Measurements from ENCODE around the gene RNF175.

RNF175 gene

DNA sequence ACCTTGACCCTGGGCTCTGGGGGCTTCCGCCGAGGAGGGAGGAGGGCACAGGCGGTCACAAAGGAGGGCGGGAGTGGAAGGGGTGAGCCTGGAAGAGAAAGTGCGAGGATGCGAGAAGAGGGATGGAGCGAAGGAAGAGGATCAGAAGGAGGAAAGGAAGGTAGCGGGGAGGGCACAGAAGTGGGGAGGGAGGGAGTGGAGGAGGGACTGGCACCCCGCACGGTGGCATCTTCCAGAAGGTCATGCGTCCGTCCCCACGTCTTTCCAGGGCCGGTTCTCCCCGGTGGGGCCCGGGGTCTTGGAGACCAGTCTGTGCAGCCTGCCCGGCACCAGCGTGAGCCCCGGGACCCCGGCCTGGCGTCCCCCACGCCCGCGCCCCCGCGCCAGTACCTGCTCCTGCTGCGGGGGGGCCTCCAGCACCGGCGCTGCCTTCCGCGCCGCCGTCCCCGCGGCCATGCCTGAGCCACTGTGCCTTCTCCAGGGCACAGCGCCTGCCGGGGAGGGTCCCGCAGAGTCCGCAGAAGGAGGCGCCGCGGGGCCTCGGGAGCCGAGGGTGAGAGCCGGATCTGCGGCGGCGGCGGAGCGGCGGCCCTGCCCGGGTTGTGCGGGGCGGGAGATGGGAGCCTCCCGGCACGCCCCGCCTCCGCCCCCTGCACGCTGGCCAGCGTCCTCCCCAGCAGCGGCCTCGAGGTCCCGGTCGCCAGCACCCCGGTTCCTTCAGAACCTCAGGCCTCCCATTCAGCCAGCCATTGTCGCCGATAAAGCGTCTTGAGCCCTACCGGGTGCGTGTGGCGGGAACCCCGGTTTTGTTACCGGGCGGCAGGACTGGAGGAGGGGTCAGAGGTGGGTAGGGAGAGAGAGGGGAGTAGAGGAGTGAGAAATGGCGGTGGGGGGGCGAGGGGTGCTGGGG, at the start of gene RNF175:
Gene RNF175 (minus strand): TSS at position 618 of the 910 bp plus-strand sequence. CDS start 162 bp downstream, at position 456.
- DNase-seq = no peak

DNA sequence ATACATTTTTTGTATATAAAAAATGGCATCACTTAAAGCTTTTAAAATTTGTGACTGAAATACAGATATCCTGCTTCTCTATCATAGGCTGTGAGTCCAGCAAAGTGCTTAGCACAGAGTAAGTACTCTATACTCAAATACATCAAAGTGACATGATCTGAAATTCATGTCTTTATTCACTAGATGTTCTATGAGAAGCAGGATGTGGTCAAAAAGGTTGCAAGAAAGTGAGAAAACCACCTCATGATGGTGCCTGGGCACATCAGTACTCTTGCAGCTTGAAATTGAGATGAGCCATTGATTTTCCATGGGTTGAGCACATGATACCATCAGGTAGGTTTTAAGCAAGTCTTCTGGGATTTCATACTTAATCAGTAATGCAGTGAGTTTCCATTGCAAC, 49.5 kb upstream of the RNF175 start:
- no peak for DNase-seq

DNA sequence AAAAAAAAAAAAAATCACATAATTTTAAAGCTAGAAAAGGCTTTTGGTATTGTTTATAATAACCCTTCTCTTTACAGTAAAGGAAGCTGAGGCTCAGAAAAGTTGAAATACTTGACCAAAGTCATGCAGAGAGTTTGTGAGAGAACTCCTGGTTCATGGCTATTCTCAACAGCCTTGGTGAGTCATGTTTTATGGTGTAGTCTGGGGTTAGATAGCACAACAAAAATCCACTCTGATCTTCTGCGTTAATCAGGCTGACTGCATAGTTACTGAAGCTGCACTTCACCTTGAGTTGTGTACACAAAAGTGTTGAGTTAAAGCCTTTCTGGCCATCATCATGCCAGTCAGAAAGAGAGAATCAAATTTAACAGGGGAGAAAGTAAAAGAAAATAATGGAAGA, 48.4 kb upstream of the RNF175 start:
- no peak for DNase-seq

DNA sequence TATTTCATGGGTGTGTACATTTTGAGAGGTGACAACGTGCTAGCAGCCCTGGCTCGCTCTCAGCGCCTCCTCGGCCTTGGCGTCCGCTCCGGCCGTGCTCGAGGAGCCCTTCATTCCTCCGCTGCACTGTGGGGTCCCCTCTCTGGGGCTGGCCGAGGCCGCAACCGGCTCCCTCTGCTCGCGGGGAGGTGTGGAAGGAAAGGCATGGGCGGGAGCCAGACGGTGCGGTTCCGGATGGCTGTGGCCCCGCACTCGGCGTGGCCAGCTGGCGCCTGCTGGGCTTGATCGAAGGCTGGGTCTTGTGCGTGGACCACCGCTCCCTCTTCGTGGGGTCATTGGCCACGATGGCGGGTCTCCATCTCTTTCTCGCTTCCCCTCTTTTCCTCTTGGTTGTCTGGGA, 46.2 kb upstream of the RNF175 start:
- DNase-seq = no peak

DNA sequence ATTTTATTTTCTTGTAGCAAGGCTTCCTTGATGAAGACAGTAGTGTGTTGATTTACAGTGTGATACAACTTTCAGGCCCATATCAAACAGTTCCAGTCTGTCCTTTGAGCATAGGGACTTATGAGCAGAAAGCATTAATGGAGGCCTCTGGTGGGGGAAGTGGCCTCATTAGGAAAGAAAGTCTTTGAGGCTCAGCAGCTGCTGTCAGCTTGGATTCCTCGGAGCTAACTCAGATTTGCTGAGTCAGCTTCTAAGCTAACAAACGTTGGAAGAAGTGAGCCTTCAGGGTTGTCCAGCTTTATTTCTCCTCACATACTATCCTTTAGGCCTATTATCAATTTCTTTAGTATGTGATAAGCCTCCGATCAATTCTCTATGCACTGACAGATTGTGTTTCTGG, 44.9 kb upstream of the RNF175 start:
- no peak for DNase-seq

DNA sequence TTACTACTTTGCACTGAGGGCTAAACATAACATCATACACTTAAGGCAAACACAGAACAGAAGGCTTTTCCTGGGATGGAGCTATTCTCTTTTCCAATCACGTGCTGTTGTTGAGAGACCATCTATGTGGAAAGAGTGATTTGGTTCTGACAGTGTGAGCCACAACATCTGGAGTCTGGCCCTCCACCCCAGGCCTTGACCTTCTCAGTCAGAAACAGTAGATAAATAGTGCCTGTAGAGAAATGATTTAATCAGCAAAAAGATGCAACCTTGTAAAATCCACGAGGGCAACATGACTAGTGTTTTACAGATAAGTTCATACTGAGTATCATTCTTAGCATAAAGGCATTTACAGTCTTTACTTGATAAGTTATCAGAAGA, 39.9 kb upstream of the RNF175 start:
- DNase-seq = no peak

DNA sequence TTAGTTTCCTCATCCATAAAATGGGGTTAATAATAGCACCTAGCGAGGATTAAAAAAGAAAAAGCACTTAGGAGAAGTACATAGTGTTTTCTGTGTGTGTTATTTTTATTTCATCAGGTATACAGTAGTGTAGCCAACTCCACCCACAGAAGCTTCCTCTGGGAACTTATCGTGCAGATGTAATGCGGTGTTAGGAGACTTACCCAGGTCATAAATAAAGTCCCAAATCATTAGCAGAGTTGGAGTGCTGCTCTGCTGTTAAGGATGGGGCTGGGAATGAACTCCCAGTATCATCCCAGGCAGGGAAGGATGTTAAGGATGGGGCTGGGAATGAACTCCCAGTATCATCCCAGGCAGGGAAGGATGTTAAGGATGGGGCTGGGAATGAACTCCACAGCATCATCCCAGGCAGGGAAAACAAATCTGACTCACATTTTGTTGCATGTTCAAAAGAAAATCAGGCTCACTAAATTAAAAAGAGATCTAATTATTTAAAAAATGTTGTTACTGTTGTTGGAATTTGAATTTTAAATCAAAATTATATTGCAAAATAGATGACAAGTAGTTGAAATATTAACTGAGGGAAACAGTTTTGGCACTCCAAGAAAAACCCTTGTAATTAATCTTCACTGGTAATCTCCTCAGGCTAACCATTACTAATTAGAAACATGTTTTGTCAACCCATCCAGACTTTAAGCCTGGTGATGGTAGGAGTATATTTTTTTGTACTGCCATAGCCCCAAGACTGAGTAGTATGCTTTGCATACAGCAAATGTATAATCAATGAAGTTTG, 39.3 kb upstream of the RNF175 start:
- DNase-seq = no peak

DNA sequence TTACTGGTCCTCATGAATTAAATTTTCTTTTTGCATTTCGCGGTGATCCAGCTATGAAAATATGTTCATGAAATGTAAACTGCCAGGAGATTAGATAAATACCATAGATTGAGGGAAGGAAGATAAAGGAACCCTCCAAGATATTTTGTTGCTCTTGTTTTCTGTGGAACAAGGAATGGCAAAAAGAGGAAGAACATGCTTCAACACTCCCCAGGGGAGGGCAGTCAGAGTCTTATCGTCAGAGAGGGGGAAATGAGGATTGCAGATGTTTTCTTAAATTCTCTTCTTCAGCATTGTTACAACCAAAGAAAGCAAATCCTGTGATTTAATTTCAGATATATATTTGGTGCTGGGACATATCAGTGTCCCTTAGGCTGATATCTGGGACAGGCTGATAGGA, 38.6 kb upstream of the RNF175 start:
- DNase-seq = no peak

DNA sequence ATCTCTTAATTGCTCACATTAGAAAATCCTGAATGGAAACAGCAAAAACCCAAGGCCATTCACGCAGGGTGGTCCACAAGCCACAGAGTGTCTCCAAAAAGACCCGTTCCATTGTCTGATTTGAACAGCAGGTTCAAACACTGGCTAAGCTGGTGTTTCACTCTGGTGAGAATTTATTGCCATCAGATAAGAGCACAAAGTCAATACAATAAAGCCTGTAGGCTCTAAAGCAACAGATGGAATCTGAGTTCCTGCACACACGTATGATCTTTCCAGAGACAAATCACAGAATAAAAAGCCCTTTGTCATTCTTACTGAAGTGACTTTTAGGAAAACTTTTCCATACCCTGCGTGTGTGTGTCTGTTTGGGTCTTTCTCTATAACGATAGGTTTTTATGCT, 34.2 kb upstream of the RNF175 start:
- no peak for DNase-seq

DNA sequence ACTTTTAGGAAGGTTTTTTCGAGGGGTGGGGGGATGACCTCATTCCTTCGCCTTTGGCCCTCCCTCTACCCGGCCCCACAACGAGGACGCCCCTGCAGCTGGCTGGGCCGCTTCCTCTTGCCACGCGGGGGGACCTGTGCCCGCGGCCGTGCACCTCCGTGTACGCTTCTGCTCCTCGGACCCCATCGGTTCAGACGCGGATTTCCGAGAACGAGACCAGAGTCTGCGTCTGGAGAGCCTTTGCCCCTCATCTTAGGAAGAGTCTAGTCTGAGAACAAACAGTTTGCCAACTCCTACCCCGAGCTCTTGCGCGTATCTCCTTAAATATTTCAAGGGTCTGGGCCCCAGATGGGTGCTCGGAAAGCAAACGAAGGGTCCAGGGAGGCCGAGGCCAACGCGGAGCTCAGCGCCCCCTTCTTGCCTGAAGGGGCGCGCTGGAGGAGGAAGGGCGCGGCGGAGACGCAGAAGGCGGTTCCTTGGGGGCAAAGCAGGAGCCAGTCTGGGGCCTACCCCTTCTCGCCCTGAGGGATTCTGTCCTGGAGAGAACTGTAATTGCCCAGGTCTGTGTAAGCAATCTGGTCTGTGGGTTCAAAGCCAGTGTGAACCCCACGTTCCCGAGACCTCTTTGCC, 32.9 kb upstream of the RNF175 start:
- no peak for DNase-seq

DNA sequence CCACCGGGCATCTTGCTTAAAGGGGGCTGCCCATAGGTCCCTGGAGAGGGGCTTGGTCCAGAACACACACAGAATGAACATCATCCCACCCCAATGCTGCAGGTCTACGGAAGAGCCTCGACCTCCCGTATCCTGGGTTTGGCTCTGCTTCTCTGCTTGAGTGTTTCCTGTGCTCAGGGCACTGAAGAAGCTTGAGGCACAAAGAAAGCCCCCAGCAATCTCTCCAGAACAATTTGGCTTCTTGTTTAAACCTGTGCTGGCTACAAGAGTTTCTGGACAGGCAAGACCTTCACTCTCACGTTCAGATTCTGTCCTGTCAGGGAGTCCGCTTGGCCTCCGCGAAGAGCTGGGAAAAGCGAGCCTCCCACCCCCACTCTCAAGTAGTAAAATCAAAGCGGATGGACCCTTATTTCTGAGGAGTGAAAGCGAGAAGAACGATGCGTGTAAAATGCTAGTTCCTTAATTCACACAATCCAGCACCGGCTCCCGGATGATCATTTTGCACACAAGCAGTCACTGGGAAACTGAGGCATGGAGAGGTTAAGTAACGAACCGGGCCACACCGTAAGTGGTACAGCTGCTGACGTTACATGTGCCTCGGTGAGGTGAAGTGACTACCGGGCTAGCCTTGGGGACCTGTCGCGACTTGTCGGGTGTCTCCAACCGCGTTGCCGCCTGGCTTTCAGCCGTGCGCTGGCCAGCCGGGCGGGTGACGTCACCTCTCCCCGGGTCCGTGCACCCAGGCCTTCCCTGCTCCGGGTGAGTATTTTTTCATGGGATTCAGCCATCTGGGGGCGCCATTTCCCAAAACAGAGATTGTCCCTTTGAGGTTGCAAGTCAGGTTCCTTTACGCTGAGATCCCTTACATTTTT, 32.2 kb upstream of the RNF175 start:
- DNase-seq = peak; percentile 58

DNA sequence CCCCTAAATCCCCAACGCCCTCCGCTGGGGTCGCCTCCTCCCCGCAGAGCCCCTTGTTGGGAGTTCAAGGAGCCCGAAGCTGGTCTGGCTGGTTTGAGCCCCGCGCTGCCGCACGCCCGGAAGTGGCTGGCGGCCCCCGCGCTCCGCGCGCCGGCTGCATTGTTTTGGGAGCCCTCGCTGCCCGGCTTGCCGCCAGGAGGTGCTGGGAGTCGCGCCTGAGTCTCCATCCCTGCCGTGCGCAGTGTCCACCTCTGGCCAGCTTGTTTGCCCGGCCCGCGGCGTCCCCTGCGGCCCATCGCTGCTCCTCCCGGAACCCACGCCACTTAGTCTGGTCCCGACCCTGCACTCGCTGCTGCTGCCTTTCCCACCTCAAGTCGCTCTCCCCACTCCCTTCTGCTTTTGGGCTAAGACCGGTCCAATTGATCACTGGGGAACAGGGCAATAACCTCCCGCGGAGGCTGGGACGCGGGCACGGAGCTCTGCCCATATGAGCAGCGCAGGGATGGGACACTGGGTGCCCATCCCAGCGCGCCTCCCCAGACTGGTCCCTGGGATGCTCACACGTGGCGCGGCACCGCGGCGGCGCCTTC, 31.2 kb upstream of the RNF175 start:
- no peak for DNase-seq

DNA sequence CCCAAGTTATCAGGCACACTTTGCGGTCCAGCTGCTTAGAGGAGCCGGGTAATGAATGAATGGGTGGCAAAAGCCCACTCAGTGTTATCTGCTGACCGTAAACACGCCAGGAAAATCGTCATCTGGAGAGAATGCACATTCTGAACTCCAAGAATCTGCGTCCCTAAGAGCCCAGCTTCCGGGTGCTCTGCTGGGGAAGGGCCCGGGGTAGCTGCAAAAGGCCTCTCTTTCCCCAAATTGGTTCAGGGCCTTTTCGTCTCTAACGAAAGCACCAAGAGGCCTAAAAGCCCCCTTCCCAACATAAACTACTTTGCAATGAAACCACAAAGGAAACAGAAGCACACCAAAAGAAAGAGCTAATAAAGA, 30.7 kb upstream of the RNF175 start:
- DNase-seq = no peak

DNA sequence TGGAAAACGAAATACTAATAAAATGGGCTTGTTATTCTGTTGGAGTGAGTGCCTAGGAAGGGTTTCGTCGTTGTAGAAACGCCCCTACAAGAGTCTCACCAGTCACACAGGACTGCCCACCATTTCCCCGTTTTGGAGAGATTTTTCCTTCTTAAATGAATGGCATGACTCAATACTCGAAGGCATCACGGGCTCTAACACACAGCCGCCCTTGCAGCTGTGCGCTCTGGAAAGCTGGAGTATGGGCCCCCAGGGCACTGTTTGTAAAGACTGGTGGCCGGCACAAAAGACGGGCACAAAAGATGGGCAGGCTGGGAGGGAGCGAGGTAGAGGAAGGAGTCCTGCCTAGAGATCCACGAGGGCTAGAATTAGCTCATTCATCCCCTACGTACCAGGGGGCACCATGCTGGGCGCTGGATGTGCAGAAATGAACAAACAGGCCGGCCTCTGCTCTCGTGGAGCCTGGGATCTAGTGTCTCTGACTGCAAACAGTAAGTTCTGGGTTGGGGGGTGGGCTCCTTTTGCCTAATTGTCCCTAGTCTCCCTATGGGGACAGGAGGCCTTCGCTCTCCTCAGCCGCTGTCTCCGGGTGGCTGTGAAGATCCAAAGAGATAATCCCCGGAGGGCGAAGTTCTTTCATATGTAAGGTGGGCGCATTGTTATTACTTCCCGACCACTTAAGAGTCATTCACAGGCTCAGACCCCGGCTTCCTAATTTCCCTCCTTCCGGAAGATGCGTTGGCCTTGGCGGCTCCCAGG, 30.1 kb upstream of the RNF175 start:
- DNase-seq = no peak

DNA sequence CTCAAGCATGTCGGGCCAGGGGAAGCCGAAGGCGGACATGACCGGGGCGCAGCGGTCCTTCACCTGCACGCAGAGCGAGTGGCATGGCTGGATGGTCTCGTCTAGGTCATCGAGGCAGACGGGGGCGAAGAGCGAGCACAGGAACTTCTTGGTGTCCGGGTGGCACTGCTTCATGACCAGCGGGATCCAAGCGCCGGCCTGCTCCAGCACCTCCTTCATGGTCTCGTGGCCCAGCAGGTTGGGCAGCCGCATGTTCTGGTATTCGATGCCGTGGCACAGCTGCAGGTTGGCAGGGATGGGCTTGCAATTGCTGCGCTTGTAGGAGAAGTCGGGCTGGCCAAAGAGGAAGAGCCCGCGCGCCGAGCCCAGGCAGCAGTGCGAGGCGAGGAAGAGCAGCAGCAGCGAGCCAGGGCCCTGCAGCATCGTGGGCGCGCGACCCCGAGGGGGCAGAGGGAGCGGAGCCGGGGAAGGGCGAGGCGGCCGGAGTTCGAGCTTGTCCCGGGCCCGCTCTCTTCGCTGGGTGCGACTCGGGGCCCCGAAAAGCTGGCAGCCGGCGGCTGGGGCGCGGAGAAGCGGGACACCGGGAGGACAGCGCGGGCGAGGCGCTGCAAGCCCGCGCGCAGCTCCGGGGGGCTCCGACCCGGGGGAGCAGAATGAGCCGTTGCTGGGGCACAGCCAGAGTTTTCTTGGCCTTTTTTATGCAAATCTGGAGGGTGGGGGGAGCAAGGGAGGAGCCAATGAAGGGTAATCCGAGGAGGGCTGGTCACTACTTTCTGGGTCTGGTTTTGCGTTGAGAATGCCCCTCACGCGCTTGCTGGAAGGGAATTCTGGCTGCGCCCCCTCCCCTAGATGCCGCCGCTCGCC, 28.8 kb upstream of the RNF175 start, which contains the start of gene SFRP2:
Gene SFRP2 (minus strand): TSS at position 671 of the 864 bp plus-strand sequence. CDS start 248 bp downstream, at position 423.
- DNase-seq = peak; percentile 9

DNA sequence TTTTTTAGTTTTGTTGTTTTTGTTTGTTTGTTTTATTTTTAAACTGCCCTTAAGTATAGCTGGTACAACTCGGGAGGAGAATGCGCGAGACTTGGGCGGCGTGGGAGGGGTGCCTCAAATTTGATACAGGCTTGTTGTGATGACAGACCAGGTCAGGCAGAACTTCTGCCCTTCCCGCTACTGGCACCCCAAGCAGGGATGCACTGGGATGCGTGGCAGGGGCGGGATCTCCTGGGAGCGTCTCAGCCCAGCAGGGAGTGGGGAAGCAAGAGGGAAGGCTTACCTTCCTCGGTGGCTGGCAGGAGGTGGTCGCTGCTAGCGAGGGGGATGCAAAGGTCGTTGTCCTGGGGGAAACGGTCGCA, 28.2 kb upstream of the RNF175 start:
- no peak for DNase-seq

DNA sequence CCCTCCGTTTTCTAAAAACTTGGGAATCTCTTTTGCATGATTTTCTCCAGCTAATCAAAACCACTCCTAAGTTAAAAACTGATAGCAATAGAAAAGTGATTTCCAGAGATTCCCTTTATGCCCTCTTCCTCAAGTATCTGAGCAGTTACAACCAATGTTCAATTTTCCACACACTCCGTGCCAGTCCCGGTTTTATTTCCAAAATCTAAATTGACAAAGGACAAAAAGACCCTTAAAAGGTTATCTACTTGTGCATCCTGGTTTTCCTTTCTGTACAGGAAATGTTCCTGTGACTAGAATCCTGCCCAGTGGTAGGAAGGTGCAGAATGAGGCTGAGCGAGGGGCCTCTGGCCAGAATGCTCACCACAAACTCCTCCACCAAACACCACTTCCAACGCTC, 27.8 kb upstream of the RNF175 start:
- DNase-seq = no peak

DNA sequence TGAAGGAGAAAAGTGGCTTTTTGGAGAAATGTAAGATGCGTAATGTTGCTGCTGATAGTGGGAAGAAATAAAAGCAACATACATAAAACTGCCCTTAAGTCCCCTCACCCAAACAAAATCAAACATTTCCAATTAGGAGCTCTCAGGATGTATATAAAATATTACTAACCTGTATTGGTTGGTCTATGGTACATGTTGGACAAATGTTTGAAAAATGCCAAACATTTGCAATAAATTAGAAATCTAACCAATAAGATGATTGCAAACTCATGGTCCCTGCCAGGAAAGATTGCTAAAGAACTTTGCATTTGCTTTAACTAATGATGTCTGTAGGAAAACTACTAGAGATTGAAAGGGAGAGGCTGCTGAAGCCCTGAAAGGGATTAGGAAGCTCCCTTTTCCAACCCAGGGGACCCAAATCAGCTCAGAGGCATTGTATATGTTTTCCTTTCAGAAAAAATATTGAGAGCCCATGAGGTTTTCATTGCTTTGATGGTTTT, 27.3 kb upstream of the RNF175 start:
- no peak for DNase-seq

DNA sequence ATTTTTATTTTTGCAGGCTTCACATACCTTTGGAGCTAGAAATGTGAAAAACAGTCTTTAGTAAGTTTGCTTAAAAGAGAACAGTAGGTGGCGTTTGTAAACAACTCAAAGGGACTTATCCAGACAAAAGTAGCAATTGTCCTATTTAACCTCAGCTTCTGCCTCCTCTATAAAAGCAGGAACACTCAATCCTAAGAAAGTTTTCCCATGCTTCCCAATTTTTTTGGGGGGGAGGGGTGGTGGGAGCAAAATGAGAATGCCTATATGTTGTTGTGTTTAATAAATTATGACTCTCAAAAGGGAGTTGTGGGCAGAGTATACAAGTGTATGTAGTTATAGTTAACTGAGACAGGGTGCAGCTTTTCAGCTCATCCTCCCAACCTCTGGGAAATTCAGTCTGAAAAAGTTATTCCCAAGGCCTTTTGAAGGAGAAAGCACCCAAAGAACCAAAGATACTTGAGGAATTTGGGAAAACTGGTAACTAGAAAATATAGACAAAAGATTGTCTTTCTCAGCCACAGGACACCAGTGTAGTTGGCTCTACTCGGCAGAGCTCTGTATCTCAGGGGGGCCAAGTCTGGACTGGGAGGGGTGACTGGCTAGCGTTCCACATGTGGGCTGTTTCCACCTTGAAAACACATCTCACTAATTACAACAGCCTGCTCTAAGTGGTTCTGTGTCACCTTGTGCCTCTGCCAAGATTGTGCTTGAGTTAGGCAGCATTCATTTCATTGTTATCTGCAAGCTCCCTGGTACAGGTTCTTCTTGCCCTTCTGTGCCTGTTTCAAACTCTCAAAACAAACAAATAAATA, 26.3 kb upstream of the RNF175 start:
- DNase-seq = peak; percentile 54
